Astrocyte of the cerebellum (primary cell): Measurements from ENCODE around the gene CEBPG.

Experiments
- DNase-seq: peaks from one replicate; pipeline ENCODE4 v3.0.0-alpha.2; 2011; ENCODE audit warnings: low read depth
- H3K4me3 ChIP-seq: 2 replicates; pipeline ENCODE4 v1.5.1; 2011; ENCODE audit warnings: mild to moderate bottlenecking, low read depth, low read length, moderate library complexity
- CTCF ChIP-seq: IDR thresholded peaks from 2 replicates; pipeline ENCODE4 v1.5.1; 2012; ENCODE audit warnings: low read length, low read depth, moderate library complexity, mild to moderate bottlenecking; ENCODE audit errors: missing control alignments
- in situ Hi-C: cut with HindIII; loops from 2 replicates; pipeline ENCODE4 v1.10.0; 2017; ENCODE audit warnings: low sequenced_read_pairs

The CEBPG gene

DNA sequence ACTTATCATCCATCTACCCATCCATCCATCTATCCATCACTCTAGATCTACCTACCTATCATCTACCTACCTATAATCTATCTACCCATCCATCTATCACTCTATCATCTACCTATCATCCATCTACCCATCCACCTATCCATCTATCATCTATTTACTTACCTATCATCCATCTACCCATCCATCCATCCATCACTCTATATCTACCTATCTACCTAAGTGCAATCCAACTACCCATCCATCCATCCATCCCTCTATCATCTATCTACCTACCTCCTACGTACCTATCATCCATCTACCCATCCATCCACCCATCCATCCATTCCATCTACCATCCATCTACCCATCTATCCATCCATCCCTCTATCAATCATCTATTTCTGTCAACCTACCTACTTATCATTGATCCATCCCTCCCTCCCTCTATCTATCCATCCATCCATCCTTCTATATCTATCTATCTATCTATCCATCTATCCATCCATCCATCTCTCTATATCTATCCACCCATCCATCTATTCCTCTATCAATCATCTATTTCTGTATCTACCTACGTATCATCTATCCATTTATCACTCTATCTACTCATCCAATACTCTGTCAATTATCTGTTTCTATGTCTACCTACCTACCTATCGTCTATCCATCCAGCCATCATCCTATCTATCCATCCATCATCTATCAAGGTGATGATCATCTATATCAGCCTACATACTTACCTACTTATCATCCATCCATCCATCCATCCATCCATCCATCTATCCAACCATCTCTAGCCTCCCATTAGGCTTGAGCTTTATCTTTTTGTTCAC is 49.1 kb downstream of the CEBPG start:
- no peak for DNase-seq
- no peak overlapping the region for H3K4me3 ChIP-seq
- no peak for TF ChIP-seq CTCF
- in situ Hi-C loops, result no loop called here

DNA sequence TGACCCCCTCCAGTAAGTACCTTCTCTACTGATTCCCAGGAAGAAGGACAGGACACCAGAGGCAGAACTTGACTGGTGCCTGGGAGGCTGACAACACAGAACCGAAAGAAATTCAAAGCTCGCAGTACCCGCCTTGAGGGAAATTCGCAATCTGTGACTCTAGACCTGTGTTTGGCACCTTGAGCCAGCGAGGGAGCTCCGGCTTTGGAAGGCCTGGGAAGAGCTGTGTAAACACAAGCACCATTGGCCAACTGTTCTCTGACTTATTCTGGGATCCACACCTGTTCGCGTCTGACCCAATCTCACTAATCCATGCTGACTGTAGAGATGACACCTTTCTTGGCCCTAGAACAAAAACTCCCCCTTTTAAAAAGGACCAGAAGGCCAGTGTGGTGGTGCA is 50.7 kb downstream of the CEBPG start:
- H3K4me3 ChIP-seq, result no peak overlapping the region
- no peak for DNase-seq
- in situ Hi-C loops, result no loop called here
- no peak for TF ChIP-seq CTCF

- DNase-seq, result no peak
- TF ChIP-seq CTCF, result no peak
- no peak overlapping the region for H3K4me3 ChIP-seq
- in situ Hi-C loops, result no loop called here
Observed at GRCh38 chr19:33426621-33427361, 53.3 kb downstream of the CEBPG start.

DNA sequence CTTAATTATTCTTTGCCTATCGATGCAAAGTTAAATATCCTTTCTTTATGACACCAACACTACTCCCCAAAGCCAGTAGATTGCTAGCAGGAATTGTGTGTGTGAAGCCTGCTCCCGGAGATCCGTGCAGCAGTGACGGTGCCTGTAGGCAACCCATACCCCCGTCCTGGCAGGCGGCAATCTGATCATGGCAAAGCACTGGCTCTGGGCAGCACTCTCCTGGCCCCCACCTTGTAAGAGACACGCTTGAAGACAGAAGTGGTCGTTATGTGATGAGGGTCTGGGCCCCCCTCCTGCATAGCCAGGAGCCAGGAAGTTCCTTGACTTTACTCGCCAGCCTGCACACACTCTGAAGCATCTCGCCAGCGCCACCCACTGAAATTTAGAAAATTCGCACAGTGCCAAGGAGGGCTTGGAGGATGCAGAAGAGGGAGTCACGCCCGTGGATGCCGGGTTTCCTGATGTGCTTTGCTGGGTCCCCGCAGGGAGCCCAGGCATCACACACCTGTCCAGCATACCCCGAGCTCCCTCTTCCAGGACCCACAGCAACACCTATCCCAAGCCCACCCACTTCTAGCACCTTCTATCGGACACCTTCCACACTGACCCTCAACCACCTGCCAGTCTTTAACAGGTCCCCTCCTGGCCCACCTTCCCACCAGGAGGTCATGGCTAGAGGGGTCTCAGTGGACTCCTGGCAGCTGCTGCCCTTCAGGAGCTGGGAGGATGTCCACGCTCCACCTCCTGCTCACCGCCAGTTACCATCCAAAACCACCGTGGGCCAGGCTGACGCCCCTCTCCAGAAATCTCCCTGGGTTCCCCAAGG is 54.5 kb downstream of the CEBPG start:
- in situ Hi-C loops, result no loop called here
- DNase-seq, result no peak
- no peak for TF ChIP-seq CTCF
- H3K4me3 ChIP-seq, result no peak overlapping the region

- TF ChIP-seq CTCF, result no peak
- no peak for DNase-seq
- no peak overlapping the region for H3K4me3 ChIP-seq
- in situ Hi-C loops, result no loop called here
Observed at GRCh38 chr19:33428627-33429125, 55.2 kb downstream of the CEBPG start.
